ENCODE measurements around the gene ITGB7. TPM values are rescaled to one million over a fixed set of nuclear protein-coding genes. Genes with fewer than 3 reads are reported as not detected.

ITGB7 gene
- total and polyA plus RNA-seq, 2 donors (not counting 3 experiments of a cell fraction or from before 2014, with no cell fraction given), result 0.17 TPM; not detected in 1

GRCh38 chr12:53160000-53160399, 47.1 kb downstream of the ITGB7 start:
- no peak for FAIRE-seq
- H3K9me1 ChIP-seq (replicated peaks; ENCODE audit: control insufficient read depth, extremely low read depth, insufficient read depth, low read length), result no peaks in the 10 kb centered on the region
- H2AFZ ChIP-seq (ENCODE audit: low read depth, low read length), result no peak overlapping the region
- no peaks in the 10 kb centered on the region for H3K9me3 ChIP-seq (replicated peaks; ENCODE audit: control insufficient read depth, insufficient read depth, low read length)
- no peaks in the 10 kb centered on the region for H3K36me3 ChIP-seq (ENCODE audit: control insufficient read depth in 2 of 2, extremely low read depth in 1 of 2, insufficient read depth in 2 of 2, low read length in 2 of 2)
- CTCF ChIA-PET, result interaction anchor here (0.6 to 7.5 kb wide), 33 partner anchors 8 to 261 kb away, joined by 3 to 249 read pairs (median 5); partner anchors contain the start of genes AAAS, CSAD, ESPL1 and SOAT2
- H3K4me3 ChIP-seq (replicated peaks in 1 of 3; ENCODE audit: insufficient read depth in 1 of 3, low read depth in 1 of 3, low read length in 3 of 3), result no peak overlapping the region
- H3K4me1 ChIP-seq (ENCODE audit: control insufficient read depth, extremely low read depth, insufficient read depth, low read length), result no peaks in the 10 kb centered on the region
- H3K27ac ChIP-seq (ENCODE audit: insufficient read depth, low read depth, low read length), result no peak overlapping the region
- intact Hi-C loops (cut with micrococcal nuclease) (loop anchor here (1.0 to 2.0 kb wide), 4 partner anchors 21 to 94 kb away; partner anchors contain the start of genes CSAD and ZNF740), dilution Hi-C loops (cut with MboI; ENCODE audit: extremely low pct_ligation_motif_present, low sequenced_read_pairs) (no loop called here)
- H3K4me2 ChIP-seq (ENCODE audit: insufficient read depth, low read length), result no peak overlapping the region
- POLR2A ChIA-PET, result no interaction called here
- no peak overlapping the region for H3K9ac ChIP-seq (replicated peaks; ENCODE audit: extremely low read depth, insufficient read depth, low read length)
- TF ChIP-seq FOS (IDR thresholded peaks at IDR 0.05; ENCODE audit: borderline replicate concordance, insufficient read depth, low read length) (no peak), JUN (IDR thresholded peaks at IDR 0.05; ENCODE audit: borderline replicate concordance, insufficient read depth, insufficient read length, low read depth) (no peak), POLR2AphosphoS5 (IDR thresholded peaks at IDR 0.05; ENCODE audit: insufficient read depth, low read depth, low read length) (no peak), EZH2 (IDR thresholded peaks at IDR 0.05; ENCODE audit: borderline replicate concordance, low read depth, low read length, severe bottlenecking) (no peak), GATA2 (IDR thresholded peaks at IDR 0.05; ENCODE audit: insufficient read depth, insufficient read length, low read depth, low read length) (no peak), MYC (IDR thresholded peaks at IDR 0.05; ENCODE audit: low read depth, low read length) (no peak), POLR2A (IDR thresholded peaks at IDR 0.05; ENCODE audit: low read depth, low read length) (no peak)
- TF ChIP-seq, protein P1, sequence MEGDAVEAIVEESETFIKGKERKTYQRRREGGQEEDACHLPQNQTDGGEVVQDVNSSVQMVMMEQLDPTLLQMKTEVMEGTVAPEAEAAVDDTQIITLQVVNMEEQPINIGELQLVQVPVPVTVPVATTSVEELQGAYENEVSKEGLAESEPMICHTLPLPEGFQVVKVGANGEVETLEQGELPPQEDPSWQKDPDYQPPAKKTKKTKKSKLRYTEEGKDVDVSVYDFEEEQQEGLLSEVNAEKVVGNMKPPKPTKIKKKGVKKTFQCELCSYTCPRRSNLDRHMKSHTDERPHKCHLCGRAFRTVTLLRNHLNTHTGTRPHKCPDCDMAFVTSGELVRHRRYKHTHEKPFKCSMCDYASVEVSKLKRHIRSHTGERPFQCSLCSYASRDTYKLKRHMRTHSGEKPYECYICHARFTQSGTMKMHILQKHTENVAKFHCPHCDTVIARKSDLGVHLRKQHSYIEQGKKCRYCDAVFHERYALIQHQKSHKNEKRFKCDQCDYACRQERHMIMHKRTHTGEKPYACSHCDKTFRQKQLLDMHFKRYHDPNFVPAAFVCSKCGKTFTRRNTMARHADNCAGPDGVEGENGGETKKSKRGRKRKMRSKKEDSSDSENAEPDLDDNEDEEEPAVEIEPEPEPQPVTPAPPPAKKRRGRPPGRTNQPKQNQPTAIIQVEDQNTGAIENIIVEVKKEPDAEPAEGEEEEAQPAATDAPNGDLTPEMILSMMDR (IDR thresholded peaks at IDR 0.05; ENCODE audit: extremely low read depth in 1 of 2, insufficient read depth in 1 of 2, low read depth in 1 of 2, low read length in 2 of 2), result no peak
- TF ChIP-seq, protein P2, sequence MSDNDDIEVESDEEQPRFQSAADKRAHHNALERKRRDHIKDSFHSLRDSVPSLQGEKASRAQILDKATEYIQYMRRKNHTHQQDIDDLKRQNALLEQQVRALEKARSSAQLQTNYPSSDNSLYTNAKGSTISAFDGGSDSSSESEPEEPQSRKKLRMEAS (IDR thresholded peaks at IDR 0.05; ENCODE audit: insufficient read depth, insufficient read length), result no peak
- DNase-seq (ENCODE audit: low read depth, low spot score), result no peak
- no peaks in the 10 kb centered on the region for H4K20me1 ChIP-seq (replicated peaks; ENCODE audit: control insufficient read depth, extremely low read depth, insufficient read depth, low read length)
- no peaks in the 10 kb centered on the region for H3K27me3 ChIP-seq (ENCODE audit: control insufficient read depth in 2 of 2, insufficient read depth in 2 of 2, low read length in 2 of 2)
- BruUV-seq (replicated peaks), result no TSS peak
- H3K79me2 ChIP-seq (ENCODE audit: control insufficient read depth, insufficient read depth, low read length), result no peaks in the 10 kb centered on the region

Data from endothelial cell of umbilical vein (primary cell).